Measurements from ENCODE around the gene TYW3. TPM values are rescaled to one million over a fixed set of nuclear protein-coding genes. Genes with fewer than 3 reads are reported as not detected.

The TYW3 gene
- total and polyA plus RNA-seq, 2 of the 13 experiments (the other 11 are each of a cell fraction or from before 2014, with no cell fraction given) = 17.6 to 45.8 TPM

DNA sequence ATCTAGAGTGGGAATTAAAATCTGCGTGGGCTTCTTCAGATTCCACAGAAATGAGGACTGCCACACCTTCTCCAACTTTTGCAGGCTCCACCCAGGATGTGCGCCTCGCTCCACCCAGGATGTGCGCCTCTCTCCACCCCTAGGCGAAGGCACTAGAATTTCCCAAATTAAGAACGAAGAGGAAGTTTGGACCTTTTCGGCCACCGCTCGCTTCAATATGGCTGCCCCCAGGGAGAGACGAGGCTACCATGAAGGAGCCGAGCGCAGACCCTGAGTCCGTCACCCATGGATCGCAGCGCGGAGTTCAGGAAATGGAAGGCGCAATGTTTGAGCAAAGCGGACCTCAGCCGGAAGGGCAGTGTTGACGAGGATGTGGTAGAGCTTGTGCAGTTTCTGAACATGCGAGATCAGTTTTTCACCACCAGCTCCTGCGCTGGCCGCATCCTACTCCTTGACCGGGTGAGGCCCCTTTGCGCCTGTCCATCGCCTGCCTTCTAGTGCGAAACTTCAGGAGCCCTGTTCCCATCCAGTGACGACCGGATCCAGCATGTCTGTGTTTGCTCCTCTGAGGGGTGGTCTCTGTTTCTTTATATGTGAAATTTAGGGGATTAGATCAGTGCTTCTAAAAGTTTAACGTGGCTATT is at the start of gene TYW3, which contains the start of gene CRYZ (continued):
- TF ChIP-seq RFXAP (CRISPR knock-in tag; IDR thresholded peaks at IDR 0.05; ENCODE audit: borderline replicate concordance) = peak; percentile 45; the same call in 1 of the 2 replicates
- no peak for TF ChIP-seq ZKSCAN1 (IDR thresholded peaks at IDR 0.05; ENCODE audit: low read length)
- peak; percentile 93 for TF ChIP-seq HES4 (CRISPR knock-in tag; IDR thresholded peaks at IDR 0.05; ENCODE audit: borderline replicate concordance)
- no peak for TF ChIP-seq ZNF121 (CRISPR knock-in tag; IDR thresholded peaks at IDR 0.05)
- no peak for TF ChIP-seq ZSCAN20 (CRISPR knock-in tag; IDR thresholded peaks at IDR 0.05; ENCODE audit: borderline replicate concordance)
- TF ChIP-seq, protein P1, sequence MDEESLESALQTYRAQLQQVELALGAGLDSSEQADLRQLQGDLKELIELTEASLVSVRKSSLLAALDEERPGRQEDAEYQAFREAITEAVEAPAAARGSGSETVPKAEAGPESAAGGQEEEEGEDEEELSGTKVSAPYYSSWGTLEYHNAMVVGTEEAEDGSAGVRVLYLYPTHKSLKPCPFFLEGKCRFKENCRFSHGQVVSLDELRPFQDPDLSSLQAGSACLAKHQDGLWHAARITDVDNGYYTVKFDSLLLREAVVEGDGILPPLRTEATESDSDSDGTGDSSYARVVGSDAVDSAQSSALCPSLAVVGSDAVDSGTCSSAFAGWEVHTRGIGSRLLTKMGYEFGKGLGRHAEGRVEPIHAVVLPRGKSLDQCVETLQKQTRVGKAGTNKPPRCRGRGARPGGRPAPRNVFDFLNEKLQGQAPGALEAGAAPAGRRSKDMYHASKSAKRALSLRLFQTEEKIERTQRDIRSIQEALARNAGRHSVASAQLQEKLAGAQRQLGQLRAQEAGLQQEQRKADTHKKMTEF (CRISPR knock-in tag; IDR thresholded peaks at IDR 0.05) = peak; percentile 93
- TF ChIP-seq, protein P2, sequence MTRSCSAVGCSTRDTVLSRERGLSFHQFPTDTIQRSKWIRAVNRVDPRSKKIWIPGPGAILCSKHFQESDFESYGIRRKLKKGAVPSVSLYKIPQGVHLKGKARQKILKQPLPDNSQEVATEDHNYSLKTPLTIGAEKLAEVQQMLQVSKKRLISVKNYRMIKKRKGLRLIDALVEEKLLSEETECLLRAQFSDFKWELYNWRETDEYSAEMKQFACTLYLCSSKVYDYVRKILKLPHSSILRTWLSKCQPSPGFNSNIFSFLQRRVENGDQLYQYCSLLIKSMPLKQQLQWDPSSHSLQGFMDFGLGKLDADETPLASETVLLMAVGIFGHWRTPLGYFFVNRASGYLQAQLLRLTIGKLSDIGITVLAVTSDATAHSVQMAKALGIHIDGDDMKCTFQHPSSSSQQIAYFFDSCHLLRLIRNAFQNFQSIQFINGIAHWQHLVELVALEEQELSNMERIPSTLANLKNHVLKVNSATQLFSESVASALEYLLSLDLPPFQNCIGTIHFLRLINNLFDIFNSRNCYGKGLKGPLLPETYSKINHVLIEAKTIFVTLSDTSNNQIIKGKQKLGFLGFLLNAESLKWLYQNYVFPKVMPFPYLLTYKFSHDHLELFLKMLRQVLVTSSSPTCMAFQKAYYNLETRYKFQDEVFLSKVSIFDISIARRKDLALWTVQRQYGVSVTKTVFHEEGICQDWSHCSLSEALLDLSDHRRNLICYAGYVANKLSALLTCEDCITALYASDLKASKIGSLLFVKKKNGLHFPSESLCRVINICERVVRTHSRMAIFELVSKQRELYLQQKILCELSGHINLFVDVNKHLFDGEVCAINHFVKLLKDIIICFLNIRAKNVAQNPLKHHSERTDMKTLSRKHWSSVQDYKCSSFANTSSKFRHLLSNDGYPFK (CRISPR knock-in tag; IDR thresholded peaks at IDR 0.05; ENCODE audit: borderline replicate concordance) = peak; percentile 99
- TF ChIP-seq, protein P3, sequence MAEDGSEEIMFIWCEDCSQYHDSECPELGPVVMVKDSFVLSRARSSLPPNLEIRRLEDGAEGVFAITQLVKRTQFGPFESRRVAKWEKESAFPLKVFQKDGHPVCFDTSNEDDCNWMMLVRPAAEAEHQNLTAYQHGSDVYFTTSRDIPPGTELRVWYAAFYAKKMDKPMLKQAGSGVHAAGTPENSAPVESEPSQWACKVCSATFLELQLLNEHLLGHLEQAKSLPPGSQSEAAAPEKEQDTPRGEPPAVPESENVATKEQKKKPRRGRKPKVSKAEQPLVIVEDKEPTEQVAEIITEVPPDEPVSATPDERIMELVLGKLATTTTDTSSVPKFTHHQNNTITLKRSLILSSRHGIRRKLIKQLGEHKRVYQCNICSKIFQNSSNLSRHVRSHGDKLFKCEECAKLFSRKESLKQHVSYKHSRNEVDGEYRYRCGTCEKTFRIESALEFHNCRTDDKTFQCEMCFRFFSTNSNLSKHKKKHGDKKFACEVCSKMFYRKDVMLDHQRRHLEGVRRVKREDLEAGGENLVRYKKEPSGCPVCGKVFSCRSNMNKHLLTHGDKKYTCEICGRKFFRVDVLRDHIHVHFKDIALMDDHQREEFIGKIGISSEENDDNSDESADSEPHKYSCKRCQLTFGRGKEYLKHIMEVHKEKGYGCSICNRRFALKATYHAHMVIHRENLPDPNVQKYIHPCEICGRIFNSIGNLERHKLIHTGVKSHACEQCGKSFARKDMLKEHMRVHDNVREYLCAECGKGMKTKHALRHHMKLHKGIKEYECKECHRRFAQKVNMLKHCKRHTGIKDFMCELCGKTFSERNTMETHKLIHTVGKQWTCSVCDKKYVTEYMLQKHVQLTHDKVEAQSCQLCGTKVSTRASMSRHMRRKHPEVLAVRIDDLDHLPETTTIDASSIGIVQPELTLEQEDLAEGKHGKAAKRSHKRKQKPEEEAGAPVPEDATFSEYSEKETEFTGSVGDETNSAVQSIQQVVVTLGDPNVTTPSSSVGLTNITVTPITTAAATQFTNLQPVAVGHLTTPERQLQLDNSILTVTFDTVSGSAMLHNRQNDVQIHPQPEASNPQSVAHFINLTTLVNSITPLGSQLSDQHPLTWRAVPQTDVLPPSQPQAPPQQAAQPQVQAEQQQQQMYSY (CRISPR knock-in tag; IDR thresholded peaks at IDR 0.05) = no peak; the same call in 1 of the 2 replicates
- 0 out of 2 replicates have a peak, but pooled peaks have one; percentile 50 for TF ChIP-seq EED (CRISPR knock-in tag; IDR thresholded peaks at IDR 0.05)
- TF ChIP-seq, protein P4, sequence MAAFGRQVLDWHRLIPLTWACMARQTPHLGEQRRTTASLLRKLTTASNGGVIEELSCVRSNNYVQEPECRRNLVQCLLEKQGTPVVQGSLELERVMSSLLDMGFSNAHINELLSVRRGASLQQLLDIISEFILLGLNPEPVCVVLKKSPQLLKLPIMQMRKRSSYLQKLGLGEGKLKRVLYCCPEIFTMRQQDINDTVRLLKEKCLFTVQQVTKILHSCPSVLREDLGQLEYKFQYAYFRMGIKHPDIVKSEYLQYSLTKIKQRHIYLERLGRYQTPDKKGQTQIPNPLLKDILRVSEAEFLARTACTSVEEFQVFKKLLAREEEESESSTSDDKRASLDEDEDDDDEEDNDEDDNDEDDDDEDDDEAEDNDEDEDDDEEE (CRISPR knock-in tag; IDR thresholded peaks at IDR 0.05) = peak; percentile 95
- no peak for TF ChIP-seq CREB1 (IDR thresholded peaks at IDR 0.05)
- peak; percentile 90 for TF ChIP-seq CREB1 (CRISPR knock-in tag; IDR thresholded peaks at IDR 0.05)
- TF ChIP-seq, protein P5, sequence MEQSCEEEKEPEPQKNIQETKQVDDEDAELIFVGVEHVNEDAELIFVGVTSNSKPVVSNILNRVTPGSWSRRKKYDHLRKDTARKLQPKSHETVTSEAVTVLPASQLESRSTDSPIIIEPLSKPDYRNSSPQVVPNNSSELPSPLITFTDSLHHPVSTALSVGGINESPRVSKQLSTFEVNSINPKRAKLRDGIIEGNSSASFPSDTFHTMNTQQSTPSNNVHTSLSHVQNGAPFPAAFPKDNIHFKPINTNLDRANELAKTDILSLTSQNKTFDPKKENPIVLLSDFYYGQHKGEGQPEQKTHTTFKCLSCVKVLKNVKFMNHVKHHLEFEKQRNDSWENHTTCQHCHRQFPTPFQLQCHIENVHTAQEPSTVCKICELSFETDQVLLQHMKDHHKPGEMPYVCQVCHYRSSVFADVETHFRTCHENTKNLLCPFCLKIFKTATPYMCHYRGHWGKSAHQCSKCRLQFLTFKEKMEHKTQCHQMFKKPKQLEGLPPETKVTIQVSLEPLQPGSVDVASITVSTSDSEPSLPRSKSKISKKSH (CRISPR knock-in tag; IDR thresholded peaks at IDR 0.05; ENCODE audit: borderline replicate concordance) = peak; percentile 87; the same call in 1 of the 2 replicates
- TF ChIP-seq ISL2 (CRISPR knock-in tag; IDR thresholded peaks at IDR 0.05) = peak; percentile 77
- TF ChIP-seq KLF16 (CRISPR knock-in tag; IDR thresholded peaks at IDR 0.05) = peak in 1 of 2 experiments; percentile 80; a peak in 1 of 4 replicates
- TF ChIP-seq, protein P6, sequence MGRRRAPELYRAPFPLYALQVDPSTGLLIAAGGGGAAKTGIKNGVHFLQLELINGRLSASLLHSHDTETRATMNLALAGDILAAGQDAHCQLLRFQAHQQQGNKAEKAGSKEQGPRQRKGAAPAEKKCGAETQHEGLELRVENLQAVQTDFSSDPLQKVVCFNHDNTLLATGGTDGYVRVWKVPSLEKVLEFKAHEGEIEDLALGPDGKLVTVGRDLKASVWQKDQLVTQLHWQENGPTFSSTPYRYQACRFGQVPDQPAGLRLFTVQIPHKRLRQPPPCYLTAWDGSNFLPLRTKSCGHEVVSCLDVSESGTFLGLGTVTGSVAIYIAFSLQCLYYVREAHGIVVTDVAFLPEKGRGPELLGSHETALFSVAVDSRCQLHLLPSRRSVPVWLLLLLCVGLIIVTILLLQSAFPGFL (CRISPR knock-in tag; IDR thresholded peaks at IDR 0.05) = no peak
- no peak for TF ChIP-seq ZNF382 (CRISPR knock-in tag; IDR thresholded peaks at IDR 0.05; ENCODE audit: borderline replicate concordance)

All from HepG2 (cell line).